SK-N-SH (cell line): ENCODE results near the gene DLG1. TPM values are rescaled to one million over a fixed set of nuclear protein-coding genes. Genes with fewer than 3 reads are reported as not detected.

Experiments used
- CTCF ChIA-PET: fragments of 300-600, 350-600 bp; formaldehyde crosslinking; extraction: SDS; loops from one replicate; lab custom pipeline; 2021; lab: Yijun Ruan, JAX
- POLR2A ChIA-PET: fragments of 350-600 bp; sonication (Branson Sonifier 250); formaldehyde crosslinking; extraction: SDS; loops from one replicate; lab custom pipeline; 2020; ENCODE audit warnings: antibody characterized with exemption, inconsistent platforms; lab: Yijun Ruan, JAX
- DNase-seq: peaks from one replicate; pipeline ENCODE4 v3.0.0; 2012
- H2AFZ ChIP-seq: fragments of 200-600 bp; sonication (generic); 2 replicates; pipeline ENCODE4 v1.8.1; 2016; ENCODE audit warnings: antibody characterized with exemption, mild to moderate bottlenecking, low read depth
- H3F3A ChIP-seq: fragments of 200-600 bp; sonication (generic); replicated peaks from 2 replicates; pipeline ENCODE3; 2016; ENCODE audit warnings: antibody characterized with exemption, mild to moderate bottlenecking; ENCODE audit not compliant: insufficient read depth
- H3K27ac ChIP-seq, 2 experiments: fragments of 200-500 bp in 1 of 2; fragments of 200-600 bp in 1 of 2; sonication (Bioruptor generic) in 1 of 2; sonication (generic), shearing (Covaris generic) in 1 of 2; 2 replicates each; pipeline versions ENCODE4 v1.5.1 to v1.6.1; 2014 to 2016; ENCODE audit warnings: low read depth in 2 of 2, inconsistent platforms in 1 of 2, low read length in 1 of 2, mild to moderate bottlenecking in 1 of 2, mixed read lengths in 1 of 2
- H3K27me3 ChIP-seq: fragments of 200-600 bp; sonication (generic), shearing (Covaris generic); 2 replicates; pipeline ENCODE4 v1.6.1; 2016; ENCODE audit warnings: mixed run types; ENCODE audit not compliant: insufficient read depth
- H3K36me3 ChIP-seq, 2 experiments: fragments of 200-500 bp in 1 of 2; fragments of 200-600 bp in 1 of 2; sonication (Bioruptor generic) in 1 of 2; sonication (generic) in 1 of 2; replicated peaks in 1 of 2; 2 replicates each; pipeline versions ENCODE3 to v1.5.1; 2014 to 2016; ENCODE audit warnings: low read length in 1 of 2, mild to moderate bottlenecking in 1 of 2; ENCODE audit not compliant: insufficient read depth in 2 of 2, control insufficient read depth in 1 of 2
- H3K4me1 ChIP-seq, 2 experiments: fragments of 200-500 bp in 1 of 2; fragments of 200-600 bp in 1 of 2; sonication (Bioruptor generic) in 1 of 2; sonication (generic), shearing (Covaris generic) in 1 of 2; 2 replicates each; pipeline versions ENCODE4 v1.5.1 to v1.6.1; 2014 to 2016; ENCODE audit warnings: low read depth in 1 of 2, low read length in 1 of 2, mixed run types in 1 of 2; ENCODE audit not compliant: insufficient read depth in 2 of 2, control insufficient read depth in 1 of 2
- H3K4me2 ChIP-seq: fragments of 200-600 bp; sonication (generic), shearing (Covaris generic); 2 replicates; pipeline ENCODE4 v1.6.1; 2017; ENCODE audit warnings: mixed run types
- H3K4me3 ChIP-seq, 2 experiments: fragments of 200-500 bp in 1 of 2; fragments of 200-600 bp in 1 of 2; sonication (Bioruptor generic) in 1 of 2; sonication (generic), shearing (Covaris generic) in 1 of 2; 2 replicates each; pipeline versions ENCODE4 v1.5.1 to v1.8.1; 2014 to 2016; ENCODE audit warnings: low read depth in 2 of 2, inconsistent platforms in 1 of 2, low read length in 1 of 2, mild to moderate bottlenecking in 1 of 2, mixed read lengths in 1 of 2, moderate library complexity in 1 of 2
- H3K79me2 ChIP-seq: fragments of 200-600 bp; sonication (generic); 2 replicates; pipeline ENCODE4 v1.8.1; 2017; ENCODE audit warnings: mild to moderate bottlenecking; ENCODE audit not compliant: insufficient read depth
- H3K9ac ChIP-seq: fragments of 200-600 bp; sonication (generic); 2 replicates; pipeline ENCODE4 v1.6.1; 2017; ENCODE audit warnings: mixed run types
- H3K9me2 ChIP-seq: fragments of 200-600 bp; sonication (generic); 2 replicates; pipeline ENCODE4 v1.6.1; 2017; ENCODE audit warnings: mixed run types
- H3K9me3 ChIP-seq: fragments of 200-600 bp; sonication (generic); 2 replicates; pipeline ENCODE4 v1.6.1; 2017; ENCODE audit warnings: mixed run types, mild to moderate bottlenecking, moderate library complexity
- H4K20me1 ChIP-seq: fragments of 200-600 bp; sonication (generic); 2 replicates; pipeline ENCODE4 v1.6.1; 2017; ENCODE audit warnings: mild to moderate bottlenecking, mixed run types; ENCODE audit not compliant: insufficient read depth
- CHD2 ChIP-seq: fragments of 150-350 bp; IDR thresholded peaks from 2 replicates; pipeline ENCODE4 v1.6.1; 2018; ENCODE audit warnings: low read length; ENCODE audit not compliant: partially characterized antibody
- ELF1 ChIP-seq: IDR thresholded peaks from 2 replicates; pipeline ENCODE4 v1.4.0; 2012
- FOXJ3 ChIP-seq: sonication (generic); formaldehyde crosslinking; IDR thresholded peaks from 2 replicates; pipeline ENCODE4 v1.5.1; 2020; ENCODE audit warnings: mild to moderate bottlenecking, missing genetic modification reagents
- NRF1 ChIP-seq: IDR thresholded peaks from 2 replicates; pipeline ENCODE4 v1.6.1; 2012; ENCODE audit warnings: low read depth, mild to moderate bottlenecking, low read length
- RCOR1 ChIP-seq: fragments of 150-350 bp; IDR thresholded peaks from 2 replicates; pipeline ENCODE4 v1.6.1; 2017; ENCODE audit warnings: antibody characterized with exemption, low read length
- RXRA ChIP-seq: IDR thresholded peaks from 2 replicates; pipeline ENCODE4 v1.4.0; 2012; ENCODE audit warnings: low read depth, mild to moderate bottlenecking, borderline replicate concordance
- SIN3A ChIP-seq: IDR thresholded peaks from 2 replicates; pipeline ENCODE4 v1.6.1; 2012; ENCODE audit warnings: low read depth, mild to moderate bottlenecking, low read length, moderate library complexity, borderline replicate concordance
- YY1 ChIP-seq: IDR thresholded peaks from 2 replicates; pipeline ENCODE4 v1.4.0; 2012; ENCODE audit warnings: low read depth, mild to moderate bottlenecking
- WGBS: methylation state at CpG from one replicate; pipeline ENCODE4 v1.1.6; 2017; ENCODE audit warnings: low lambda C conversion rate; 5-methylcytosine and 5-hydroxymethylcytosine counted together
- polyA plus RNA-seq, 3 experiments: library from polyadenylated mRNA; depleted of rRNA; stranded (reverse); fragments of >200 nt; gene quantifications; 2 replicates each; pipeline ENCODE4 v1.2.3, GENCODE V29; 2012
- TF ChIP-seq, protein P1 (sequence below): IDR thresholded peaks from 2 replicates; pipeline ENCODE4 v1.4.0; 2012; ENCODE audit warnings: low read depth
- TF ChIP-seq, protein P2 (sequence below): IDR thresholded peaks from 2 replicates; pipeline ENCODE4; 2012
- TF ChIP-seq, protein P3 (sequence below): IDR thresholded peaks from 2 replicates; pipeline ENCODE4 v1.6.1; 2012; ENCODE audit warnings: mild to moderate bottlenecking, low read depth, low read length, moderate library complexity
- TF ChIP-seq, protein P4 (sequence below): fragments of 150-350 bp; IDR thresholded peaks from 2 replicates; pipeline ENCODE4 v1.6.1; 2016; ENCODE audit warnings: mild to moderate bottlenecking, low read depth, low read length
- TF ChIP-seq, protein P5 (sequence below): fragments of 150-350 bp; IDR thresholded peaks from 2 replicates; pipeline ENCODE4 v1.6.1; 2017; ENCODE audit warnings: antibody characterized with exemption, low read length, low read depth, borderline replicate concordance
- TF ChIP-seq, protein P6 (sequence below): fragments of 200-600 bp; sonication (generic); IDR thresholded peaks from 2 replicates; pipeline ENCODE4 v1.6.1; 2017; ENCODE audit warnings: antibody characterized with exemption, mild to moderate bottlenecking, moderate library complexity

DLG1 gene
- polyA plus RNA-seq, 1 of the 3 experiments (the other 2 are of a cell fraction): 16.5 TPM

DNA sequence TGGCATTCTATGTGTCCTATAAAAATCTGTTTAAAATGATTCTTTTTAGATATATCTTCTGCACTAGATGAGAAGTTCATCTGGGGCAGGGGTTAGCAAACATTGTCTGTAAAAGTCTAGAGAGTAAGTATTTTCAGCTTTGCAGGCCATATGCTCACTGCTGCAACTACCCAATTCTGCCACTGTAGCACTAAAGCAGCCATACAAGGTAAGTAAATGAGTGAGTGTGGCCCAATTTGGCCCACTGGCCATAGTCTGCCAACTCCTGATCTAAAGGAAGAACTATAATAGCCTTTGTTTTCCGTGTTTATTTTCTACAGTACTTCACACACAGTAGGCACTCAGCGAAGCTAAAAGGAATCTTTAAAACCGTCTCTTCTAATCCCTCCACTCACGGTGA is 42.3 kb downstream of the DLG1 start:
- Histone ChIP-seq H2AFZ (no peak overlapping the region), H3K4me2 (no peak overlapping the region), H3K27me3 (no peaks in the 10 kb centered on the region), H3K79me2 (peaks cover 95% of the 10 kb centered on the region), H3K27ac (no peak overlapping the region), H3K36me3 (peaks cover 11 to 21% of the 10 kb centered on the region in 2 experiments), H3K9ac (no peak overlapping the region), H3K4me1 (peaks cover 2 to 6% of the 10 kb centered on the region in 2 experiments; a peak in 3 of 4 replicates), H3K4me3 (no peak overlapping the region), H4K20me1 (peaks cover 45% of the 10 kb centered on the region), H3K9me2 (no peaks in the 10 kb centered on the region), H3F3A (peaks cover 21% of the 10 kb centered on the region), H3K9me3 (no peaks in the 10 kb centered on the region)
- WGBS: 93% methylated on average over 4 of the region's 4 CpGs
- CTCF ChIA-PET: interaction anchor here (0.6 to 4.4 kb wide), 55 partner anchors 9 to 418 kb away, joined by 3 to 110 read pairs (median 6); partner anchors contain the start of gene DLG1
- no peak for TF ChIP-seq YY1
- TF ChIP-seq RCOR1: no peak
- no peak for TF ChIP-seq NRF1
- TF ChIP-seq RXRA: no peak
- TF ChIP-seq, protein P1, sequence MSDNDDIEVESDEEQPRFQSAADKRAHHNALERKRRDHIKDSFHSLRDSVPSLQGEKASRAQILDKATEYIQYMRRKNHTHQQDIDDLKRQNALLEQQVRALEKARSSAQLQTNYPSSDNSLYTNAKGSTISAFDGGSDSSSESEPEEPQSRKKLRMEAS: no peak
- TF ChIP-seq, protein P2, sequence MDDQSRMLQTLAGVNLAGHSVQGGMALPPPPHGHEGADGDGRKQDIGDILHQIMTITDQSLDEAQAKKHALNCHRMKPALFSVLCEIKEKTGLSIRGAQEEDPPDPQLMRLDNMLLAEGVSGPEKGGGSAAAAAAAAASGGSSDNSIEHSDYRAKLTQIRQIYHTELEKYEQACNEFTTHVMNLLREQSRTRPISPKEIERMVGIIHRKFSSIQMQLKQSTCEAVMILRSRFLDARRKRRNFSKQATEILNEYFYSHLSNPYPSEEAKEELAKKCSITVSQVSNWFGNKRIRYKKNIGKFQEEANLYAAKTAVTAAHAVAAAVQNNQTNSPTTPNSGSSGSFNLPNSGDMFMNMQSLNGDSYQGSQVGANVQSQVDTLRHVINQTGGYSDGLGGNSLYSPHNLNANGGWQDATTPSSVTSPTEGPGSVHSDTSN: no peak
- TF ChIP-seq, protein P3, sequence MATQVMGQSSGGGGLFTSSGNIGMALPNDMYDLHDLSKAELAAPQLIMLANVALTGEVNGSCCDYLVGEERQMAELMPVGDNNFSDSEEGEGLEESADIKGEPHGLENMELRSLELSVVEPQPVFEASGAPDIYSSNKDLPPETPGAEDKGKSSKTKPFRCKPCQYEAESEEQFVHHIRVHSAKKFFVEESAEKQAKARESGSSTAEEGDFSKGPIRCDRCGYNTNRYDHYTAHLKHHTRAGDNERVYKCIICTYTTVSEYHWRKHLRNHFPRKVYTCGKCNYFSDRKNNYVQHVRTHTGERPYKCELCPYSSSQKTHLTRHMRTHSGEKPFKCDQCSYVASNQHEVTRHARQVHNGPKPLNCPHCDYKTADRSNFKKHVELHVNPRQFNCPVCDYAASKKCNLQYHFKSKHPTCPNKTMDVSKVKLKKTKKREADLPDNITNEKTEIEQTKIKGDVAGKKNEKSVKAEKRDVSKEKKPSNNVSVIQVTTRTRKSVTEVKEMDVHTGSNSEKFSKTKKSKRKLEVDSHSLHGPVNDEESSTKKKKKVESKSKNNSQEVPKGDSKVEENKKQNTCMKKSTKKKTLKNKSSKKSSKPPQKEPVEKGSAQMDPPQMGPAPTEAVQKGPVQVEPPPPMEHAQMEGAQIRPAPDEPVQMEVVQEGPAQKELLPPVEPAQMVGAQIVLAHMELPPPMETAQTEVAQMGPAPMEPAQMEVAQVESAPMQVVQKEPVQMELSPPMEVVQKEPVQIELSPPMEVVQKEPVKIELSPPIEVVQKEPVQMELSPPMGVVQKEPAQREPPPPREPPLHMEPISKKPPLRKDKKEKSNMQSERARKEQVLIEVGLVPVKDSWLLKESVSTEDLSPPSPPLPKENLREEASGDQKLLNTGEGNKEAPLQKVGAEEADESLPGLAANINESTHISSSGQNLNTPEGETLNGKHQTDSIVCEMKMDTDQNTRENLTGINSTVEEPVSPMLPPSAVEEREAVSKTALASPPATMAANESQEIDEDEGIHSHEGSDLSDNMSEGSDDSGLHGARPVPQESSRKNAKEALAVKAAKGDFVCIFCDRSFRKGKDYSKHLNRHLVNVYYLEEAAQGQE: no peak
- TF ChIP-seq ELF1: no peak
- TF ChIP-seq, protein P4, sequence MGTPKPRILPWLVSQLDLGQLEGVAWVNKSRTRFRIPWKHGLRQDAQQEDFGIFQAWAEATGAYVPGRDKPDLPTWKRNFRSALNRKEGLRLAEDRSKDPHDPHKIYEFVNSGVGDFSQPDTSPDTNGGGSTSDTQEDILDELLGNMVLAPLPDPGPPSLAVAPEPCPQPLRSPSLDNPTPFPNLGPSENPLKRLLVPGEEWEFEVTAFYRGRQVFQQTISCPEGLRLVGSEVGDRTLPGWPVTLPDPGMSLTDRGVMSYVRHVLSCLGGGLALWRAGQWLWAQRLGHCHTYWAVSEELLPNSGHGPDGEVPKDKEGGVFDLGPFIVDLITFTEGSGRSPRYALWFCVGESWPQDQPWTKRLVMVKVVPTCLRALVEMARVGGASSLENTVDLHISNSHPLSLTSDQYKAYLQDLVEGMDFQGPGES: no peak
- no peak for TF ChIP-seq FOXJ3
- TF ChIP-seq CHD2: no peak
- no peak for TF ChIP-seq SIN3A
- TF ChIP-seq, protein P5, sequence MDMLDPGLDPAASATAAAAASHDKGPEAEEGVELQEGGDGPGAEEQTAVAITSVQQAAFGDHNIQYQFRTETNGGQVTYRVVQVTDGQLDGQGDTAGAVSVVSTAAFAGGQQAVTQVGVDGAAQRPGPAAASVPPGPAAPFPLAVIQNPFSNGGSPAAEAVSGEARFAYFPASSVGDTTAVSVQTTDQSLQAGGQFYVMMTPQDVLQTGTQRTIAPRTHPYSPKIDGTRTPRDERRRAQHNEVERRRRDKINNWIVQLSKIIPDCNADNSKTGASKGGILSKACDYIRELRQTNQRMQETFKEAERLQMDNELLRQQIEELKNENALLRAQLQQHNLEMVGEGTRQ: no peak
- TF ChIP-seq, protein P6, sequence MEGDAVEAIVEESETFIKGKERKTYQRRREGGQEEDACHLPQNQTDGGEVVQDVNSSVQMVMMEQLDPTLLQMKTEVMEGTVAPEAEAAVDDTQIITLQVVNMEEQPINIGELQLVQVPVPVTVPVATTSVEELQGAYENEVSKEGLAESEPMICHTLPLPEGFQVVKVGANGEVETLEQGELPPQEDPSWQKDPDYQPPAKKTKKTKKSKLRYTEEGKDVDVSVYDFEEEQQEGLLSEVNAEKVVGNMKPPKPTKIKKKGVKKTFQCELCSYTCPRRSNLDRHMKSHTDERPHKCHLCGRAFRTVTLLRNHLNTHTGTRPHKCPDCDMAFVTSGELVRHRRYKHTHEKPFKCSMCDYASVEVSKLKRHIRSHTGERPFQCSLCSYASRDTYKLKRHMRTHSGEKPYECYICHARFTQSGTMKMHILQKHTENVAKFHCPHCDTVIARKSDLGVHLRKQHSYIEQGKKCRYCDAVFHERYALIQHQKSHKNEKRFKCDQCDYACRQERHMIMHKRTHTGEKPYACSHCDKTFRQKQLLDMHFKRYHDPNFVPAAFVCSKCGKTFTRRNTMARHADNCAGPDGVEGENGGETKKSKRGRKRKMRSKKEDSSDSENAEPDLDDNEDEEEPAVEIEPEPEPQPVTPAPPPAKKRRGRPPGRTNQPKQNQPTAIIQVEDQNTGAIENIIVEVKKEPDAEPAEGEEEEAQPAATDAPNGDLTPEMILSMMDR: no peak
- DNase-seq: no peak
- POLR2A ChIA-PET: no interaction called here
